ENCODE measurements around the gene POMT1.

Gene POMT1

GRCh38 chr9:131481441-131482342 is 21.0 kb upstream of the POMT1 start:
- H4K20me1 ChIP-seq = peaks cover 82 to 100% (median 99%) of the 10 kb centered on the region in 11 experiments; a peak in 21 of 22 replicates
- TF ChIP-seq Cebpa-rat (IDR thresholded peaks at IDR 0.05) = no peak
- no peaks in the 10 kb centered on the region for H3K9me3 ChIP-seq (replicated peaks in 1 of 11)
- H3K27me3 ChIP-seq = no peaks in the 10 kb centered on the region
- H3K4me3 ChIP-seq = no peak overlapping the region
- peaks cover 0 to 37% (median 26%) of the 10 kb centered on the region in 10 experiments; a peak in 15 of 20 replicates for H3K4me1 ChIP-seq
- no peak overlapping the region for H3K27ac ChIP-seq
- H3K4me2 ChIP-seq = no peak overlapping the region
- H3K36me3 ChIP-seq = peaks cover 98 to 100% (median 100%) of the 10 kb centered on the region in 11 experiments
- peak overlapping the region in 1 of 11 experiments; percentile 18; a peak in 1 of 22 replicates for H3K9ac ChIP-seq

GRCh38 chr9:131482343-131483006 is 20.2 kb upstream of the POMT1 start:
- Histone ChIP-seq H3K4me3 (no peak overlapping the region), H3K27me3 (no peaks in the 10 kb centered on the region), H3K9me3 (replicated peaks in 1 of 11) (no peaks in the 10 kb centered on the region), H3K36me3 (peaks cover 98 to 100% (median 100%) of the 10 kb centered on the region in 11 experiments), H3K4me1 (peaks cover 0 to 45% (median 34%) of the 10 kb centered on the region in 10 experiments; a peak in 15 of 20 replicates), H3K4me2 (no peak overlapping the region), H3K9ac (peak overlapping the region in 3 of 11 experiments; percentile 4 to 19 (median 18); a peak in 1 of 22 replicates), H4K20me1 (peaks cover 80 to 100% (median 99%) of the 10 kb centered on the region in 11 experiments; a peak in 21 of 22 replicates), H3K27ac (no peak overlapping the region)
- TF ChIP-seq Cebpa-rat (IDR thresholded peaks at IDR 0.05) = no peak

- no peaks in the 10 kb centered on the region for H3K27me3 ChIP-seq
- H3K36me3 ChIP-seq = peaks cover 100% of the 10 kb centered on the region in 11 experiments
Observed at GRCh38 chr9:131483319-131484050, 19.2 kb upstream of the POMT1 start.

GRCh38 chr9:131484051-131484445 is 18.7 kb upstream of the POMT1 start:
- H3K4me2 ChIP-seq = no peak overlapping the region
- H3K9ac ChIP-seq = peak overlapping the region in 2 of 11 experiments; percentile 32 to 42; a peak in 1 of 22 replicates
- H3K4me1 ChIP-seq = peaks cover 0 to 58% (median 47%) of the 10 kb centered on the region in 10 experiments; a peak in 15 of 20 replicates
- H3K27me3 ChIP-seq = no peaks in the 10 kb centered on the region
- TF ChIP-seq Cebpa-rat (IDR thresholded peaks at IDR 0.05) = no peak
- H3K27ac ChIP-seq = no peak overlapping the region
- H4K20me1 ChIP-seq = peaks cover 84 to 100% (median 99%) of the 10 kb centered on the region in 11 experiments; a peak in 21 of 22 replicates
- no peak overlapping the region for H3K4me3 ChIP-seq
- peaks cover 100% of the 10 kb centered on the region in 11 experiments for H3K36me3 ChIP-seq
- H3K9me3 ChIP-seq (replicated peaks in 1 of 11) = no peaks in the 10 kb centered on the region

More at GRCh38 chr9:131483319-131484050, 19.2 kb upstream of the POMT1 start:
- H3K9me3 ChIP-seq (replicated peaks in 1 of 11) = no peaks in the 10 kb centered on the region
- peaks cover 0 to 52% (median 44%) of the 10 kb centered on the region in 10 experiments; a peak in 15 of 20 replicates for H3K4me1 ChIP-seq
- no peak overlapping the region for H3K4me2 ChIP-seq
- peak overlapping the region in 2 of 11 experiments; percentile 4 to 9; a peak in 2 of 22 replicates for H3K9ac ChIP-seq
- TF ChIP-seq Cebpa-rat (IDR thresholded peaks at IDR 0.05) = no peak
- H4K20me1 ChIP-seq = peaks cover 82 to 100% (median 99%) of the 10 kb centered on the region in 11 experiments; a peak in 21 of 22 replicates
- H3K27ac ChIP-seq = no peak overlapping the region
- H3K4me3 ChIP-seq = no peak overlapping the region

GRCh38 chr9:131484560-131485185 is 18.0 kb upstream of the POMT1 start:
- peaks cover 100% of the 10 kb centered on the region in 11 experiments for H3K36me3 ChIP-seq
- H3K9me3 ChIP-seq (replicated peaks in 1 of 11) = no peaks in the 10 kb centered on the region
- no peak overlapping the region for H3K4me3 ChIP-seq

GRCh38 chr9:131485206-131485605 is 17.5 kb upstream of the POMT1 start:
- Histone ChIP-seq H3K4me2 (peak overlapping the region in 7 of 11 experiments; percentile 12 to 70 (median 54); a peak in 8 of 22 replicates), H3K9ac (peak overlapping the region in 7 of 11 experiments; percentile 5 to 42 (median 11); a peak in 5 of 22 replicates), H3K27me3 (no peaks in the 10 kb centered on the region), H3K27ac (0 out of 22 replicates have a peak overlapping the region, but pooled peaks of 2 of the 11 experiments have one; percentile 17 to 18), H3K4me1 (peaks cover 0 to 59% (median 47%) of the 10 kb centered on the region in 10 experiments; a peak in 15 of 20 replicates), H4K20me1 (peaks cover 87 to 100% (median 99%) of the 10 kb centered on the region in 11 experiments; a peak in 21 of 22 replicates), H3K9me3 (replicated peaks in 1 of 11) (no peaks in the 10 kb centered on the region), H3K36me3 (peaks cover 100% of the 10 kb centered on the region in 11 experiments), H3K4me3 (no peak overlapping the region)
- TF ChIP-seq Cebpa-rat (IDR thresholded peaks at IDR 0.05) = no peak

More at GRCh38 chr9:131484560-131485185, 18.0 kb upstream of the POMT1 start:
- peaks cover 85 to 100% (median 99%) of the 10 kb centered on the region in 11 experiments; a peak in 21 of 22 replicates for H4K20me1 ChIP-seq
- 0 out of 22 replicates have a peak overlapping the region, but pooled peaks of 1 of the 11 experiments have one; percentile 18 for H3K27ac ChIP-seq
- peak overlapping the region in 5 of 11 experiments; percentile 49 to 70 (median 59); a peak in 5 of 22 replicates for H3K4me2 ChIP-seq
- H3K4me1 ChIP-seq = peaks cover 0 to 59% (median 47%) of the 10 kb centered on the region in 10 experiments; a peak in 15 of 20 replicates
- peak overlapping the region in 5 of 11 experiments; percentile 5 to 42 (median 32); a peak in 5 of 22 replicates for H3K9ac ChIP-seq
- no peaks in the 10 kb centered on the region for H3K27me3 ChIP-seq
- TF ChIP-seq Cebpa-rat (IDR thresholded peaks at IDR 0.05) = no peak

- Histone ChIP-seq H3K27me3 (no peaks in the 10 kb centered on the region), H3K9me3 (replicated peaks in 1 of 11) (no peaks in the 10 kb centered on the region), H3K4me2 (peak overlapping the region in 7 of 11 experiments; percentile 12 to 70 (median 54); a peak in 14 of 22 replicates), H3K4me3 (no peak overlapping the region), H4K20me1 (peaks cover 87 to 100% (median 99%) of the 10 kb centered on the region in 11 experiments; a peak in 21 of 22 replicates), H3K4me1 (peaks cover 0 to 59% (median 47%) of the 10 kb centered on the region in 10 experiments; a peak in 15 of 20 replicates), H3K36me3 (peaks cover 100% of the 10 kb centered on the region in 11 experiments), H3K27ac (peak overlapping the region in 1 of 11 experiments; percentile 17; a peak in 1 of 22 replicates), H3K9ac (peak overlapping the region in 6 of 11 experiments; percentile 5 to 60 (median 22); a peak in 7 of 22 replicates)
- no peak for TF ChIP-seq Cebpa-rat (IDR thresholded peaks at IDR 0.05)
Observed at GRCh38 chr9:131485728-131486422, 16.8 kb upstream of the POMT1 start.
